HG03457 (cell line): ENCODE measurements around the gene HIVEP3.

Experiments used
- ATAC-seq: cut with Tn5 transposase; IDR thresholded peaks from one replicate; pipeline ENCODE4 v1.9.1; 2021; ENCODE audit warnings: moderate number of reproducible peaks; ENCODE audit not compliant: unreplicated experiment

The HIVEP3 gene

GRCh38 chr1:41792485-41792770, 126.3 kb downstream of the HIVEP3 start:
- ATAC-seq, result no peak

DNA sequence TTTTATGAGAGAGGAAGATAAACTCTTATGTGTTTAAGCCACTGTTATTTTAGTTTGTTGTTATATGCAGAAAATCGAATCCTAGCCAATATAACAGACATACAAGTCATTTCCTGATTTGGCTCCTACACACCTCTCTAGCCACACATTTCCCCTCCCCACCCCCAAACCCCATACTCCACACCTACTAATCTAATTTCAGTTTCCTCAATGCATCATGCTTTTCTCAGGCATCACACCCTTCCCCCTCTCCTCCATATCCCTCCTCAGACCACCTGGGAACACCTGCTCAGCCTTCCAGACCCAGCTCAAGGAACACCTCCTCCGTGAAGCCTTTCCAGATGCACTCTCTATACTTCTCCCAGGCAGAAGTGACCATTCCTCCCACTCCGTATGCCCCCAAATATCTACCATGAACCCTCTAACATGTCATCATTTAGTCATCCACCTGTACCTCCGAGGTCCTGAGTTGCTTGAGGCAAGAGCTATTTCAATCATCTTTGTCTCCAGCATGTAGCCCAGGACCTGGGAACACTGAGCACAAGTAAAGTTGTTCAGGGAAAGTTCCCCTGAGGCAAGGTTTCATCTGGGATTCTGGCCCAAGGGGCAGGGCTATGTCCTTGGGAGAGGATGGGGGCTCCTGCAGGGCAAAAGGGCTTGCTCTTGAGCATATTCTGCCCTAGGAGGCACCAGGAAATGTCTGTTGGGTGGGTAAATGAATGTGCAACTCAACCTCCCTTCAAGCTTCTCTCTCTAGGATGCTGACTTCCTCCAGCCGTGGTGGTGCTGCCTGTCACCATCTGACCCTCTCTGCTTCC, 126.8 kb downstream of the HIVEP3 start:
- no peak for ATAC-seq

GRCh38 chr1:41790351-41790750, 128.4 kb downstream of the HIVEP3 start:
- no peak for ATAC-seq

- ATAC-seq, result no peak
Measured at GRCh38 chr1:41789661-41790330, 128.9 kb downstream of the HIVEP3 start.

DNA sequence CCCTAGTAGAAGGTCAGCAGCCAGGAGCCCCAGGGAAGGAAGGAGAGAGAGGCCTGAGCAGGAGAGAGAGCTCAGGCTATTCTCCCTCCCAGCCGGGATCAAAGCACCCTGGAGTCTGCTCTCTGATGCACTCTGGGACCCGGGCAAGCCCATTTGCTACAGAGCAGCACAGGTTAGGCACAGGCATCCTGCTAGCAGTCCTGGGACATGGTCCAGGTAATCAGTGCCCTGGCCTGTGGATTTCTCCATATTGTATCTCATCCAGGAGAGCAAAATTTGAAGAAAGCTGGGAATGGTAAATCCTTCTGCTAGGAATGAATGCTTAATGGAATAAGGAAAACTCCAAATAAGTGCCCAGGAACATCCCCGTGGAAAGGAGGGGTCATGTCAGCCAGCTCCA, 130.3 kb downstream of the HIVEP3 start:
- ATAC-seq, result no peak

GRCh38 chr1:41784531-41785274, 134.0 kb downstream of the HIVEP3 start:
- ATAC-seq, result no peak

- ATAC-seq, result no peak
Measured at GRCh38 chr1:41783189-41783639, 135.5 kb downstream of the HIVEP3 start.

GRCh38 chr1:41780916-41781315, 137.8 kb downstream of the HIVEP3 start:
- ATAC-seq, result no peak

DNA sequence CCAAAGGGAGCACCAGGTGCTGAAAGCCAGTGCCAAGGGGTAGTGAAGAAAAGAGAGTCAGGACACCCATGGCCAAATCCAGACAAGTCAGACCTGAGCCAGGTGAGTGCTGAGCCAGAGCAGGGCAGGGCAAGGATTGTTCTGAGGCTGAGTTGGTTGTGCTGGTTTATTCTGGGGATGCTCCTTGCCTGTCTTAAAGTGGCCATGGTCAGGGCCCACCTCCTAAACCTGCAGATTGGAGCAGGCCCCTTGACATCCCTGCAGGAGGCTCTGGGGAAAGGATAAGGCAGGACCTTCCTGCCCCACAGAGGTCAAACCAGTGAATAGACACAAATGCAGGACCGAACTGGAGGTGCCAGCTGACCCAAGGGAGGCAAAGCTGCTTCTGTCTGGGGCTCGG, 138.4 kb downstream of the HIVEP3 start:
- no peak for ATAC-seq

DNA sequence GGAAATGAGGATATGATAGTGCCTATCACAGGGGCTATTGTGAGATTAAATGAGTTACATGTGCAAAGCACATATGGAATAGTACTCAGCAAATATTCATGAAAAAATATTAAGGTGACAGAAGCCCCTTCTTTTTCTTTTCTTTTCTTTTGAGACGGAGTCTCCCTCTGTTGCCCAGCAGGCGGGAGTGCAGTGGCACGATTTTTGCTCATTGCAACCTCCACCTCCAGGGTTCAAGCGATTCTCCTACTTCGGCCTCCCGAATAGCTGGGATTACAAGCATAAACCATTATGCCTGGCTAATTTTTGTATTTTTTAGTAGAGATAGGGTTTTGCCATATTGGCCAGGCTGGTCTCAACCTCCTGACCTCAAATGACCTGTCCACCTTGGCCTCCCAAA, 139.4 kb downstream of the HIVEP3 start:
- ATAC-seq, result no peak

DNA sequence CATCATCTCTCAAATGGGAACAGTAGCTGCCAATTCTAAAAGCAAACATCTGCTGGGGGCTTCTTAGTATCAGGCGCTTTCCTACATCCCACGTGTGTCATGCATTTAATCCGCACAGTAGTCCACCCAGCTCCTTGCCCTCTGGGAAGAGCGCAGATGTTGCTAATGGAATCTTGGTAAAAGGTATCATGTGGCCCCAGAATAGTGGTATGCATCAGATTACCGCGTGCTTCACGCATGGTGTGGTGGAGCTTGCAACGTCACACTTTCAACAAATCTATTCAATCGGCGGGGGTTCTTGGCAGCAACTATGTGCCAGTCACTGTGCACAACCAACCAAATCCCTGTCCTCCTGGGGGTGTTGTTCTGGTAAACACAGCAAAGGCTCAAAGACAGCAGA, 141.0 kb downstream of the HIVEP3 start:
- ATAC-seq, result no peak

DNA sequence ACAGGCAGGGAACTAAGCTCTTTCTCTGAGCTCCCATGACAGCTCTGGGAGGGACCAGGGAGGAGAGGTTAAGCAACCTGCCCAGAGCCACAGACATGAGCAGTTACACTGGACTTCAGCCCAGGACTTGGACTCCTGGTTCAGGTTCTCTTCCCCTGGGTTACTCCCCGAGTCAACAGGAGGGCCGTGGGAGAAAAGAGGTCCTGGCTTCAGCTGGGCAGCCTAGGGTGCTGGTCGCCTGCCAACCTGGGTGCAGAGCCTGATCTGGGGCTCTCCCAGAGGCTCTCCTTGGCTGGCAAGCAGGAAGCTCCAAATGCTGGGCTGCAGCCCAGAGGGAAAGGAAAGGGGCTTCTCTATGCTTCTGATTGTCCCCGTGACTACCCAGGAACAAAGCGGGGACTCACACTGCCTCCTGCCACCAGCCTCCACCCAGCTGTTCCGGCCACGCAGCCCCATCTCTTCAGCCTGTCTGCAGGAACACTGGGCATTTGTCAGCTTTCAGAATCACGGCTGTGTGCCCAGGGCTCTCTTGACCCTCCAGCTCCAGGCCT, 141.8 kb downstream of the HIVEP3 start:
- no peak for ATAC-seq

GRCh38 chr1:41775956-41776585, 142.7 kb downstream of the HIVEP3 start:
- ATAC-seq, result no peak

GRCh38 chr1:41774471-41774990, 144.2 kb downstream of the HIVEP3 start:
- ATAC-seq, result no peak

DNA sequence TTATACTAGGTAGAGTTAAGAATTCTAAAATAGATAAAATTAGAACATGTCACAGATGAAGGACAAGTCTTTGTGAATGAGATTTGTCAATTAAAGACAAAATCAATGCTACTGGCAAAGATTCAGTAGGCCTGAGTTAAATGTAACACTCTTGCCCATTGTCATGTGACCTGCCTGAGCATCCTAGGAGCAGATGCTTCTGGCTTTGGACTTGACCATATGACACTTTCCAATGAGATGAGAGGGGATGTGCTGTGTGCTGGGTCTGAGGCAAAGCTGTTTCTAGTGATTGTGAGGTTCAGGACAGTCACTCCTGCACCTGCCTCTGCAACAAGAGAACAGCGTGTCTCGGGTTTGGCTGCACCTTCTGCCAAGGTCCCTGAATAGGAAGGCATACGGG, 144.9 kb downstream of the HIVEP3 start:
- no peak for ATAC-seq

DNA sequence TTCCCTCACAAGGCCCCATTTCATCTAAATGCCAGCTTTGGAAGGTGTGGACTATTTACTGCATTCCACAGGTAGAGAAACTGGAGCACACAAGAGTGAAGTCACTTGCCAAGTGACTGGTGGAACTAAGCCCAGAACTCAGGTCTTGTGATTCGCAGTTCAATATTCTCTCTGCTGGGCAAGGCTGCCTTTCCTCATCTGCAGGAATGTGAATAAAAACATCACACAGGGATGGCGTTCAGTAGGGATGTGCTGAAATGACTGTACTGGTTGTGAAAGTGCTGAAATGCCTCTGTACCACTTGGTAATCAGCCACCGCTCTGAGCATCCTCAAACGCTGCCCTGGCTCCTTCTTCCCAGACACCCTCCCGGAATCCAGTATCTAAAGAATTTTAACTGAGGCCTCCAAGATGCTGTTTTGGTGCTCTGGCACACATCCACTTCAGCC, 145.6 kb downstream of the HIVEP3 start:
- no peak for ATAC-seq

DNA sequence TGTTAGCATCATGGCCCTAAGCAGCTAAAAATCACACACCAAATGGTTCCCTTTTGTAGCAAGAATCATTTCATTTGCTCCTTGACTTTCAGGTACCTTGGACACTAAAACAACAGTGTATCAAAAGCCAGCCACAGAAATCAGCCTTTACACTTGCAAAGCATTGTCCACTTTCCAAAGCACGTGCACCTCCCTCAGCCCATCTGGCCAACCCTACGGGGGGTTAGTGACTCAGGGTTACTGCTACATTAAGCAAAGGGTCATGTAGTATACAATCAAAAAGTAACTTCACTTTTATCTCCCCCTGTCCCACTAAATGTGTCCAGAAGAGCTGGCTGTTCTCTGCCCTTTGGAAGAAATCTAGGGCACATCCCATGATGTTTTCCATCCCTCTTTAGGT, 149.7 kb downstream of the HIVEP3 start:
- no peak for ATAC-seq

- ATAC-seq, result no peak
Measured at GRCh38 chr1:41768583-41768982, 150.1 kb downstream of the HIVEP3 start.

GRCh38 chr1:41767534-41768525, 150.9 kb downstream of the HIVEP3 start:
- no peak for ATAC-seq

GRCh38 chr1:41766546-41766945, 152.2 kb downstream of the HIVEP3 start:
- no peak for ATAC-seq
